HEK293 (cell line): ENCODE results near the gene TRNP1.

ENCODE experiments used
- GLI2 ChIP-seq: fragments of 450-650 bp; formaldehyde crosslinking; IDR thresholded peaks from 2 replicates; pipeline ENCODE4; 2017; ENCODE audit warnings: missing biosample characterization, missing genetic modification characterization, low read depth, borderline replicate concordance
- YY1 ChIP-seq: fragments of 450-650 bp; formaldehyde crosslinking; IDR thresholded peaks from 2 replicates; pipeline ENCODE4 v1.5.1; 2018; ENCODE audit warnings: missing biosample characterization, missing genetic modification characterization
- ZNF585B ChIP-seq: fragments of 450-650 bp; formaldehyde crosslinking; IDR thresholded peaks from 2 replicates; pipeline ENCODE4 v1.5.1; 2016; ENCODE audit warnings: missing biosample characterization, missing genetic modification characterization
- ZNF837 ChIP-seq: fragments of 450-650 bp; formaldehyde crosslinking; IDR thresholded peaks from 2 replicates; pipeline ENCODE4 v1.5.1; 2016; ENCODE audit warnings: missing biosample characterization, missing genetic modification characterization
- TF ChIP-seq, protein P1 (sequence below): fragments of 450-650 bp; formaldehyde crosslinking; IDR thresholded peaks from 2 replicates; pipeline ENCODE4 v1.5.1; 2016; ENCODE audit warnings: missing biosample characterization, missing genetic modification characterization
- TF ChIP-seq, protein P2 (sequence below): fragments of 450-650 bp; formaldehyde crosslinking; IDR thresholded peaks from 2 replicates; pipeline ENCODE4 v1.5.1; 2016; ENCODE audit warnings: missing biosample characterization, missing genetic modification characterization
- TF ChIP-seq, protein P3 (sequence below): fragments of 450-650 bp; formaldehyde crosslinking; IDR thresholded peaks from 2 replicates; pipeline ENCODE4 v1.5.1; 2016; ENCODE audit warnings: missing biosample characterization, missing genetic modification characterization

DNA sequence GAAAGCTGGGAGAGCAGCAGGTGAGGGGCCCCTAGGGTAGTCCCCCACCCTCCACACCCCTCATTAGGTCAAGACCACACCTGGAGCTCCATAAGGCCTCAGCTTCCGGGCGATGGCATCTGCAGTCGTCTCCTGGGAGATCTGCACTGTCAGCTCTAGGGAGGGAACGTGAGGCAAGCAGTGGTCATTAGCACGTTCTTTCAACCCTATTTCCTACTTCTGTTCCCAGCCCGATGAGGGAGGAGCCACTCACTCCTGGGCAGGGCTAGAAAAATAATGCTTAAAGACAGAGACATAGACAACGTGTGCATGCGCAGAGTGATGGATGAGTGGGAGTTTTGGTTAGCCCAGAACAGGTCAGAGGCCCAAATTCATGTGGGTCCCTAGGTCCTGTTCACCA lies 42.9 kb upstream of the TRNP1 start:
- no peak for TF ChIP-seq GLI2 (tag by site-specific recombination)
- TF ChIP-seq, protein P1, sequence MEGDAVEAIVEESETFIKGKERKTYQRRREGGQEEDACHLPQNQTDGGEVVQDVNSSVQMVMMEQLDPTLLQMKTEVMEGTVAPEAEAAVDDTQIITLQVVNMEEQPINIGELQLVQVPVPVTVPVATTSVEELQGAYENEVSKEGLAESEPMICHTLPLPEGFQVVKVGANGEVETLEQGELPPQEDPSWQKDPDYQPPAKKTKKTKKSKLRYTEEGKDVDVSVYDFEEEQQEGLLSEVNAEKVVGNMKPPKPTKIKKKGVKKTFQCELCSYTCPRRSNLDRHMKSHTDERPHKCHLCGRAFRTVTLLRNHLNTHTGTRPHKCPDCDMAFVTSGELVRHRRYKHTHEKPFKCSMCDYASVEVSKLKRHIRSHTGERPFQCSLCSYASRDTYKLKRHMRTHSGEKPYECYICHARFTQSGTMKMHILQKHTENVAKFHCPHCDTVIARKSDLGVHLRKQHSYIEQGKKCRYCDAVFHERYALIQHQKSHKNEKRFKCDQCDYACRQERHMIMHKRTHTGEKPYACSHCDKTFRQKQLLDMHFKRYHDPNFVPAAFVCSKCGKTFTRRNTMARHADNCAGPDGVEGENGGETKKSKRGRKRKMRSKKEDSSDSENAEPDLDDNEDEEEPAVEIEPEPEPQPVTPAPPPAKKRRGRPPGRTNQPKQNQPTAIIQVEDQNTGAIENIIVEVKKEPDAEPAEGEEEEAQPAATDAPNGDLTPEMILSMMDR = no peak
- TF ChIP-seq, protein P2, sequence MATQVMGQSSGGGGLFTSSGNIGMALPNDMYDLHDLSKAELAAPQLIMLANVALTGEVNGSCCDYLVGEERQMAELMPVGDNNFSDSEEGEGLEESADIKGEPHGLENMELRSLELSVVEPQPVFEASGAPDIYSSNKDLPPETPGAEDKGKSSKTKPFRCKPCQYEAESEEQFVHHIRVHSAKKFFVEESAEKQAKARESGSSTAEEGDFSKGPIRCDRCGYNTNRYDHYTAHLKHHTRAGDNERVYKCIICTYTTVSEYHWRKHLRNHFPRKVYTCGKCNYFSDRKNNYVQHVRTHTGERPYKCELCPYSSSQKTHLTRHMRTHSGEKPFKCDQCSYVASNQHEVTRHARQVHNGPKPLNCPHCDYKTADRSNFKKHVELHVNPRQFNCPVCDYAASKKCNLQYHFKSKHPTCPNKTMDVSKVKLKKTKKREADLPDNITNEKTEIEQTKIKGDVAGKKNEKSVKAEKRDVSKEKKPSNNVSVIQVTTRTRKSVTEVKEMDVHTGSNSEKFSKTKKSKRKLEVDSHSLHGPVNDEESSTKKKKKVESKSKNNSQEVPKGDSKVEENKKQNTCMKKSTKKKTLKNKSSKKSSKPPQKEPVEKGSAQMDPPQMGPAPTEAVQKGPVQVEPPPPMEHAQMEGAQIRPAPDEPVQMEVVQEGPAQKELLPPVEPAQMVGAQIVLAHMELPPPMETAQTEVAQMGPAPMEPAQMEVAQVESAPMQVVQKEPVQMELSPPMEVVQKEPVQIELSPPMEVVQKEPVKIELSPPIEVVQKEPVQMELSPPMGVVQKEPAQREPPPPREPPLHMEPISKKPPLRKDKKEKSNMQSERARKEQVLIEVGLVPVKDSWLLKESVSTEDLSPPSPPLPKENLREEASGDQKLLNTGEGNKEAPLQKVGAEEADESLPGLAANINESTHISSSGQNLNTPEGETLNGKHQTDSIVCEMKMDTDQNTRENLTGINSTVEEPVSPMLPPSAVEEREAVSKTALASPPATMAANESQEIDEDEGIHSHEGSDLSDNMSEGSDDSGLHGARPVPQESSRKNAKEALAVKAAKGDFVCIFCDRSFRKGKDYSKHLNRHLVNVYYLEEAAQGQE (tag by site-specific recombination) = no peak
- TF ChIP-seq ZNF837 (tag by site-specific recombination) = no peak
- TF ChIP-seq, protein P3, sequence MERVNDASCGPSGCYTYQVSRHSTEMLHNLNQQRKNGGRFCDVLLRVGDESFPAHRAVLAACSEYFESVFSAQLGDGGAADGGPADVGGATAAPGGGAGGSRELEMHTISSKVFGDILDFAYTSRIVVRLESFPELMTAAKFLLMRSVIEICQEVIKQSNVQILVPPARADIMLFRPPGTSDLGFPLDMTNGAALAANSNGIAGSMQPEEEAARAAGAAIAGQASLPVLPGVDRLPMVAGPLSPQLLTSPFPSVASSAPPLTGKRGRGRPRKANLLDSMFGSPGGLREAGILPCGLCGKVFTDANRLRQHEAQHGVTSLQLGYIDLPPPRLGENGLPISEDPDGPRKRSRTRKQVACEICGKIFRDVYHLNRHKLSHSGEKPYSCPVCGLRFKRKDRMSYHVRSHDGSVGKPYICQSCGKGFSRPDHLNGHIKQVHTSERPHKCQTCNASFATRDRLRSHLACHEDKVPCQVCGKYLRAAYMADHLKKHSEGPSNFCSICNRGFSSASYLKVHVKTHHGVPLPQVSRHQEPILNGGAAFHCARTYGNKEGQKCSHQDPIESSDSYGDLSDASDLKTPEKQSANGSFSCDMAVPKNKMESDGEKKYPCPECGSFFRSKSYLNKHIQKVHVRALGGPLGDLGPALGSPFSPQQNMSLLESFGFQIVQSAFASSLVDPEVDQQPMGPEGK (tag by site-specific recombination) = no peak
- no peak for TF ChIP-seq YY1 (tag by site-specific recombination)
- no peak for TF ChIP-seq ZNF585B (tag by site-specific recombination)
